H1 (cell line): ENCODE results near the gene ASB3.

ENCODE experiments used
- POLR2AphosphoS5 ChIP-seq: IDR thresholded peaks from 2 replicates; pipeline ENCODE4 v1.6.1; 2011; ENCODE audit warnings: low read depth, low read length
- SAP30 ChIP-seq: fragments of 300-600 bp; sonication (generic); IDR thresholded peaks from 2 replicates; pipeline ENCODE4 v1.7.1; 2012; ENCODE audit warnings: low read length, moderate library complexity, mild to moderate bottlenecking, inconsistent platforms; ENCODE audit not compliant: insufficient read depth, insufficient replicate concordance
- SUZ12 ChIP-seq: fragments of 200-600 bp; sonication (generic); IDR thresholded peaks from 2 replicates; pipeline ENCODE4 v1.6.1; 2012; ENCODE audit warnings: mild to moderate bottlenecking, inconsistent platforms, low read length, moderate library complexity, mixed read lengths
- YY1 ChIP-seq: IDR thresholded peaks from 2 replicates; pipeline ENCODE4 v1.6.1; 2011; ENCODE audit warnings: low read depth, mild to moderate bottlenecking, low read length
- TF ChIP-seq, protein P1 (sequence below), 3 experiments: IDR thresholded peaks; 1 replicate in 2 of 3; 2 replicates in 1 of 3; pipeline versions ENCODE4 v1.5.1 to v1.6.1; 2011; ENCODE audit warnings: low read length in 3 of 3, mild to moderate bottlenecking in 3 of 3, inconsistent platforms in 2 of 3, low read depth in 1 of 3, moderate library complexity in 1 of 3; ENCODE audit not compliant: insufficient read depth in 1 of 3; ENCODE audit errors: control extremely low read depth in 1 of 3
- TF ChIP-seq, protein P2 (sequence below): IDR thresholded peaks from 2 replicates; pipeline ENCODE4 v1.6.1; 2011; ENCODE audit warnings: low read length, improper control_type of control experiment

DNA sequence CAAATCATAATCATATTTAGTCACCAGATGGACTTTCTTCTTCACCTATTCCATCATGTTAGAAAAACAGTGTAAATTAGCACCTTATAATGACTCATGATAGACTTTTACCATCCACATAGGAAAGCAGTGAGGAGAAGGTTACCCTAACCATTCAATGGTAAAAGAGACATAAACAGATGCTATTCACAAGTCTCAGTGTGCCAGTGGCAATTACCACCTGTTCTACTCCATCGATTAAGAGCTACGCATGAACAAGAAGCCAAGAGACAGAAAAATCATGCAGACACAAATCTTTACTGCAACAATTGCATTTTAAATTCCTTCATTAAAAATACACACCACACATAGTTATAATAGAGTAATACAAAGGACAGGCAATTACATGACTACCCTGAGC is 125.9 kb downstream of the ASB3 start:
- TF ChIP-seq YY1 (no peak), SUZ12 (no peak), SAP30 (no peak), POLR2AphosphoS5 (no peak)
- TF ChIP-seq, protein P1, sequence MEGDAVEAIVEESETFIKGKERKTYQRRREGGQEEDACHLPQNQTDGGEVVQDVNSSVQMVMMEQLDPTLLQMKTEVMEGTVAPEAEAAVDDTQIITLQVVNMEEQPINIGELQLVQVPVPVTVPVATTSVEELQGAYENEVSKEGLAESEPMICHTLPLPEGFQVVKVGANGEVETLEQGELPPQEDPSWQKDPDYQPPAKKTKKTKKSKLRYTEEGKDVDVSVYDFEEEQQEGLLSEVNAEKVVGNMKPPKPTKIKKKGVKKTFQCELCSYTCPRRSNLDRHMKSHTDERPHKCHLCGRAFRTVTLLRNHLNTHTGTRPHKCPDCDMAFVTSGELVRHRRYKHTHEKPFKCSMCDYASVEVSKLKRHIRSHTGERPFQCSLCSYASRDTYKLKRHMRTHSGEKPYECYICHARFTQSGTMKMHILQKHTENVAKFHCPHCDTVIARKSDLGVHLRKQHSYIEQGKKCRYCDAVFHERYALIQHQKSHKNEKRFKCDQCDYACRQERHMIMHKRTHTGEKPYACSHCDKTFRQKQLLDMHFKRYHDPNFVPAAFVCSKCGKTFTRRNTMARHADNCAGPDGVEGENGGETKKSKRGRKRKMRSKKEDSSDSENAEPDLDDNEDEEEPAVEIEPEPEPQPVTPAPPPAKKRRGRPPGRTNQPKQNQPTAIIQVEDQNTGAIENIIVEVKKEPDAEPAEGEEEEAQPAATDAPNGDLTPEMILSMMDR (IDR thresholded peaks at IDR 0.05; ENCODE audit: control extremely low read depth in 1 of 3, insufficient read depth in 1 of 3, low read depth in 1 of 3, low read length in 3 of 3) = no peak
- TF ChIP-seq, protein P2, sequence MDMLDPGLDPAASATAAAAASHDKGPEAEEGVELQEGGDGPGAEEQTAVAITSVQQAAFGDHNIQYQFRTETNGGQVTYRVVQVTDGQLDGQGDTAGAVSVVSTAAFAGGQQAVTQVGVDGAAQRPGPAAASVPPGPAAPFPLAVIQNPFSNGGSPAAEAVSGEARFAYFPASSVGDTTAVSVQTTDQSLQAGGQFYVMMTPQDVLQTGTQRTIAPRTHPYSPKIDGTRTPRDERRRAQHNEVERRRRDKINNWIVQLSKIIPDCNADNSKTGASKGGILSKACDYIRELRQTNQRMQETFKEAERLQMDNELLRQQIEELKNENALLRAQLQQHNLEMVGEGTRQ = no peak
